ENCODE results near the gene UROC1.

Gene UROC1

GRCh38 chr3:126525853-126526667 lies 8.5 kb upstream of the UROC1 start:
- DNase-seq = no peak
- Histone ChIP-seq H2BK15ac (ENCODE audit: low read depth, poor library complexity, severe bottlenecking) (no peak overlapping the region), H3K18ac (ENCODE audit: low read depth in 1 of 2, low read length in 2 of 2) (no peak overlapping the region), H3K9me3 (ENCODE audit: control insufficient read depth, low read length) (no peaks in the 10 kb centered on the region), H3K27ac (ENCODE audit: low read length, poor library complexity, severe bottlenecking) (no peak overlapping the region), H4K91ac (ENCODE audit: low read length) (no peak overlapping the region), H3K79me1 (replicated peaks; ENCODE audit: low read length, poor library complexity, severe bottlenecking) (no peaks in the 10 kb centered on the region), H3K9ac (ENCODE audit: low read length) (no peak overlapping the region), H3K14ac (ENCODE audit: low read length in 2 of 2) (no peak overlapping the region), H3K36me3 (ENCODE audit: control insufficient read depth in 1 of 2, insufficient read depth in 2 of 2, low read depth in 1 of 2, low read length in 2 of 2) (no peaks in the 10 kb centered on the region), H3K4me2 (ENCODE audit: low read length, poor library complexity, severe bottlenecking) (no peak overlapping the region), H2BK120ac (ENCODE audit: low read depth, low read length) (no peak overlapping the region), H2AFZ (ENCODE audit: low read depth, low read length) (no peak overlapping the region), H3K27me3 (ENCODE audit: control insufficient read depth in 1 of 2, insufficient read depth in 1 of 2, low read length in 2 of 2) (peaks cover 40 to 48% of the 10 kb centered on the region in 2 experiments), H4K8ac (ENCODE audit: low read length) (no peak overlapping the region), H2AK5ac (ENCODE audit: low read length, severe bottlenecking) (no peak overlapping the region), H3K4ac (ENCODE audit: low read depth in 1 of 2, low read length in 2 of 2) (no peak overlapping the region), H3K4me1 (ENCODE audit: control insufficient read depth, insufficient read depth, low read depth, low read length) (peaks cover 30% of the 10 kb centered on the region), H2BK12ac (ENCODE audit: low read length in 2 of 2) (no peak overlapping the region), H2BK5ac (ENCODE audit: low read depth, low read length, poor library complexity, severe bottlenecking) (no peak overlapping the region), H3K4me3 (ENCODE audit: insufficient read depth in 1 of 2, low read depth in 1 of 2, low read length in 2 of 2) (no peak overlapping the region), H3K23ac (ENCODE audit: low read length in 2 of 2) (no peak overlapping the region)
- WGBS = 91% methylated on average over 8 of the region's 8 CpGs

GRCh38 chr3:126525091-126525852 lies 7.7 kb upstream of the UROC1 start:
- no peak overlapping the region for H3K14ac ChIP-seq (ENCODE audit: low read length in 2 of 2)
- H3K4ac ChIP-seq (ENCODE audit: low read depth in 1 of 2, low read length in 2 of 2) = no peak overlapping the region
- no peak overlapping the region for H2AK5ac ChIP-seq (ENCODE audit: low read length, severe bottlenecking)
- WGBS = 85% methylated on average over 11 of the region's 12 CpGs
- H3K9me3 ChIP-seq (ENCODE audit: control insufficient read depth, low read length) = no peaks in the 10 kb centered on the region
- H2BK12ac ChIP-seq (ENCODE audit: low read length in 2 of 2) = no peak overlapping the region
- peaks cover 43 to 44% of the 10 kb centered on the region in 2 experiments for H3K27me3 ChIP-seq (ENCODE audit: control insufficient read depth in 1 of 2, insufficient read depth in 1 of 2, low read length in 2 of 2)
- H3K4me3 ChIP-seq (ENCODE audit: insufficient read depth in 1 of 2, low read depth in 1 of 2, low read length in 2 of 2) = no peak overlapping the region
- no peak overlapping the region for H4K91ac ChIP-seq (ENCODE audit: low read length)
- no peak for DNase-seq
- no peak overlapping the region for H2AFZ ChIP-seq (ENCODE audit: low read depth, low read length)
- H4K8ac ChIP-seq (ENCODE audit: low read length) = no peak overlapping the region
- H2BK15ac ChIP-seq (ENCODE audit: low read depth, poor library complexity, severe bottlenecking) = no peak overlapping the region
- H2BK120ac ChIP-seq (ENCODE audit: low read depth, low read length) = no peak overlapping the region
- no peak overlapping the region for H3K27ac ChIP-seq (ENCODE audit: low read length, poor library complexity, severe bottlenecking)
- H3K36me3 ChIP-seq (ENCODE audit: control insufficient read depth in 1 of 2, insufficient read depth in 2 of 2, low read depth in 1 of 2, low read length in 2 of 2) = no peaks in the 10 kb centered on the region
- no peak overlapping the region for H2BK5ac ChIP-seq (ENCODE audit: low read depth, low read length, poor library complexity, severe bottlenecking)
- H3K4me2 ChIP-seq (ENCODE audit: low read length, poor library complexity, severe bottlenecking) = no peak overlapping the region
- no peaks in the 10 kb centered on the region for H3K79me1 ChIP-seq (replicated peaks; ENCODE audit: low read length, poor library complexity, severe bottlenecking)
- H3K18ac ChIP-seq (ENCODE audit: low read depth in 1 of 2, low read length in 2 of 2) = no peak overlapping the region
- peaks cover 30% of the 10 kb centered on the region for H3K4me1 ChIP-seq (ENCODE audit: control insufficient read depth, insufficient read depth, low read depth, low read length)
- no peak overlapping the region for H3K9ac ChIP-seq (ENCODE audit: low read length)
- no peak overlapping the region for H3K23ac ChIP-seq (ENCODE audit: low read length in 2 of 2)

GRCh38 chr3:126524429-126524988 lies 6.9 kb upstream of the UROC1 start:
- H3K4me2 ChIP-seq (ENCODE audit: low read length, poor library complexity, severe bottlenecking) = peak overlapping the region; percentile 86
- no peak overlapping the region for H2BK120ac ChIP-seq (ENCODE audit: low read depth, low read length)
- H3K27me3 ChIP-seq (ENCODE audit: control insufficient read depth in 1 of 2, insufficient read depth in 1 of 2, low read length in 2 of 2) = peaks cover 49 to 51% of the 10 kb centered on the region in 2 experiments
- H3K18ac ChIP-seq (ENCODE audit: low read depth in 1 of 2, low read length in 2 of 2) = no peak overlapping the region
- peak overlapping the region; percentile 6 for H3K9ac ChIP-seq (ENCODE audit: low read length)
- no peak overlapping the region for H3K27ac ChIP-seq (ENCODE audit: low read length, poor library complexity, severe bottlenecking)
- no peak overlapping the region for H2AK5ac ChIP-seq (ENCODE audit: low read length, severe bottlenecking)
- H3K4ac ChIP-seq (ENCODE audit: low read depth in 1 of 2, low read length in 2 of 2) = no peak overlapping the region
- H4K91ac ChIP-seq (ENCODE audit: low read length) = no peak overlapping the region
- no peak for DNase-seq
- no peaks in the 10 kb centered on the region for H3K9me3 ChIP-seq (ENCODE audit: control insufficient read depth, low read length)
- H3K4me3 ChIP-seq (ENCODE audit: insufficient read depth in 1 of 2, low read depth in 1 of 2, low read length in 2 of 2) = peak overlapping the region; percentile 42 to 66
- H3K14ac ChIP-seq (ENCODE audit: low read length in 2 of 2) = no peak overlapping the region
- no peak overlapping the region for H2AFZ ChIP-seq (ENCODE audit: low read depth, low read length)
- no peak overlapping the region for H2BK15ac ChIP-seq (ENCODE audit: low read depth, poor library complexity, severe bottlenecking)
- 21% methylated on average over 20 of the region's 31 CpGs for WGBS
- H3K36me3 ChIP-seq (ENCODE audit: control insufficient read depth in 1 of 2, insufficient read depth in 2 of 2, low read depth in 1 of 2, low read length in 2 of 2) = no peaks in the 10 kb centered on the region
- no peak overlapping the region for H2BK12ac ChIP-seq (ENCODE audit: low read length in 2 of 2)
- peaks cover 27% of the 10 kb centered on the region for H3K4me1 ChIP-seq (ENCODE audit: control insufficient read depth, insufficient read depth, low read depth, low read length)
- H3K79me1 ChIP-seq (replicated peaks; ENCODE audit: low read length, poor library complexity, severe bottlenecking) = no peaks in the 10 kb centered on the region
- H3K23ac ChIP-seq (ENCODE audit: low read length in 2 of 2) = no peak overlapping the region
- no peak overlapping the region for H4K8ac ChIP-seq (ENCODE audit: low read length)
- H2BK5ac ChIP-seq (ENCODE audit: low read depth, low read length, poor library complexity, severe bottlenecking) = no peak overlapping the region
